DMS79 treated with DMSO at 0.1 percent for 48 hours (cell line): ENCODE results near the gene DGLUCY.
"Not testable (repeated sequence)": the region's sequence is repeated elsewhere in the genome, so short reads cannot be mapped to it uniquely, and the experiment has no call there.

Experiments used
- DNase-seq: peaks from one replicate; lab custom pipeline; 2025; lab: John Stamatoyannopoulos, UW

Gene DGLUCY

DNA sequence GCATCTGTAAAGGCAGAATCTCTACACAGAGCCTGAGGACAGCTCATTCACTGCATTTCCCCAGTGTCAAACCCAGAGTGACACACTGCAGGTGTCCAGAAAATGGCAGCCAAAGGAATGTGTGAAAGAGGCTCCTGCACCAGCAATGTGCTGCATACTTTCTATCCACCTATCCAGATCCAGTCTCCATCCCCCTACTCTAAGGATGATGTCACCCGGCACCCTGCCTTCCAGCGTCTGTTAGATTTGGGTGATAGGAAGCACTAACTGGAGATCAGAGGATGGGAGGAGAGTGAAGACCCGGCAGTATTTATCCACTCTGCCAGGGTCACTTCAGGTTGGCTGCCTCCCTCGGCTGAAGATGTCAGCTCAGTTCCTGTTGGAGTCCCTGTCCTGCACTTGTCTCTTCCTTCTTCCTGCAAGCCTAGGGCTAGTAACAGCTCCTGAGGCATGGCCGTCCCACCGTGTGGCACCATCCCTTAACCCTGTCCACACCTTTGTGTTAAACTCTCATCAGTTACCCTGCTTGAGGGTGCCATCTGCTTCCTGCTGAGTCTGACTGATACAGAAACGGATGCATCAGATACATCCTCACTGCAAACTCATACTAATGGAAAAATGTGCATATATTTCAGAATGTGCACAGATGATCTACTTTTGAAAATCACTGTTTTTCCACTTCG, 143.6 kb downstream of the DGLUCY start:
- no peak for DNase-seq

DNA sequence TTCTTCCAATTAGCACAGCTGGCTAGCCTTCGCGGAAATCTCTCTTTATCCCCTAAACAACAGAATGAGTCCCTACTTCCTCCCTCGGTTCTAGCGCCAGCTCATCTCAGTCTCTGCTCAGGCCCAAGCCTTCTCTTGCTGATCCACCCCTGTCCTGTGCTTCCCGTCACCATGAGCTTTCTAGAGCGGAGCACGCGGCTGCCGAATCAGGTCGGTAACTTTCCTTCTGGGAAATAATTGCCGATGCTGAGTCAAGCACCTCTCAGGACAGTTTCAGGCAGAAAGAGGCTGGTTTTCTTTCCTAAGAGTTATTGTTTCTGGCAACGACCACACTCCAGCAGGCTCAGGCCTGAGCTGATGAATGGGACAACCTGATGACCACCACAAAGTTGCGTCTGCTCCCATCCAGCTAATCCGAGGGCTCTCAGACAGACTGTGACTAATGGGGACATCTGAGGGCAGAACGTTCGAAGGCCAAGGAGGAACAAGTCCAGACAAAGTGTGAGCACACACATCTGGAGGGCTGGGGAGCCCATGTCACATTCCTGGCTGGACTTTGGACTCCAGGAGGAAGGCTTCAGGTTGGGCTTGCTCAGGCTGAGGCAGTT, 144.2 kb downstream of the DGLUCY start:
- DNase-seq = no peak

DNA sequence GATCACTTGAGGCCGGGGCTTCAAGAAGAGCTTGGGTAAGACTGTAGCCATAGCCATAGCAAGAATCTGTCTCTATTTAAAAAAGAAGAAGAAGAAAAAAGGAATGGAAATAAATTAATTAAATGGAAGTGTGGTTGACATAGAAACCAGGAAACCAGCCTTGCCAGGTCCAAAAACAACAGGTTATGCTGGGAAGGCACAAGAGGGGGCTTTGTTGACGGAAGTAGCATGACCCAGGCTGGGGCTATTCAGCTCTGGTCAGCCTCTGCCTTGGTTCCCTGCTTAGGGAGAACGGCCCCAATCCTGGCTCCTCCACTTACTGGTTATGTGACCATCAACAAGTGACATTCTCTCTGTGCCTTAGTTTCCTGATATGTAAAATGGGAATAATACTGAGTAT, 145.0 kb downstream of the DGLUCY start:
- DNase-seq = no peak

DNA sequence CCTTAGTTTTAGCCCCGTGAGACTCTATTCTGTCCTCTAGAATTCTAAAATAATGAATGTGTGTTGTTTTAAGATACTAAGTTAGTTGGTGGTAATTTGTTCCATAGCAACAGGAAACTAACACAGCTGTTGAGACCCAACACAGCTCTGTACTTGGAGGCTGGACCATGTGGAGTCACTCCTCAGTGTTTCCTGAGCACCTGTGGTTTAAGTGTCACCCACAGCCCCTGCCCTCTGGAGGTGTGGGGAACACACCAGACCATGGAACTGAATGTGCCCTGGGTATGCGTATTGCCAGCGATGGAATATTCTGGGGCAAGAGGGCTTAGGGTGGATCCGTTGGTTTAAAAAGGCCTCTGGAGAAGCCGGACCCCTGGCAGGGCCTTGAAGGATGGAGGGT, 147.2 kb downstream of the DGLUCY start:
- no peak for DNase-seq

DNA sequence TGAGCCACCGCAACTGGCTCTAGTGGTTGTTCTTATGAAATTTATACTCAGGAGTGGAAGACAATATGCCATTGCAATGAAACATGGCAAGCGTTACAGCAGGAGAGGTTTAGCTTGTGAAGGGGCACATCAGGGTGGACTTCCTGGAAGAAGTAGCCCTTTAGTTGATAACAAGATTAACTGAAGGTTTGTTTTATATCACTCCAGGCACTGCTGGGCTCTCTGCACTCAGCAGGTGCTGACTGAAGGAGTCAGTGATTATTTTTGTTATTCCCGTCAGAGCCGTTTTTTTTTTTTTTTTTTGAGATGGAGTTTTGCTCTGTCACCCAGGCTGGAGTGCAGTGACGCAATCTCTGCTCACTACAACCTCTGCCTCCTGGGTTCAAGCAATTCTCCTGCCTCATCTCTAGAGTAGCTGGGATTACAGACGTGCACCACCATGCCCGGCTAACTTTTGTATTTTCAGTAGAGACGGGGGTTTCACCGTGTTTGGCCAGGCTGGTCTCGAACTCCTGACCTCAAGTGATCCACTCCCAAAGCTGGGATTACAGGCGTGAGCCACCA, 148.2 kb downstream of the DGLUCY start:
- no peak for DNase-seq

DNA sequence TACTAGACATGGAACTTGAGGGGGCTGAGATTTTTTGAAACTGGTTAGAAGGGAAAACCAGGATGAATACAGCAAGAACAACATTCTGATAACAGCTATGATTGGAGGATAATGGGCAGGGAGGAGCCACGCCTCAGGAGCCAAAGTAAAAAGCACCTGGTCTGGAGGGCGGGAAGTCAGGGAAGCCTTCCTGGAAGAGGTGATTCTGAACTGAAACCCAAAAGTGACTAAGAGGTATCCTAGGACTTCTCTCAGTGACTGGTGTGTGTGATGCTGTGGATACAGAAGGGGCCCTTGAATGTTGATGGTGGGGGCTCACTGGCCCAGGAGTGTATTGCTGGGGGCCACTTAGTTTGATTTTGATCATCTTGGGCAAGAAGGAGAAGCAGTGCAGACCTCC, 149.5 kb downstream of the DGLUCY start:
- no peak for DNase-seq

DNA sequence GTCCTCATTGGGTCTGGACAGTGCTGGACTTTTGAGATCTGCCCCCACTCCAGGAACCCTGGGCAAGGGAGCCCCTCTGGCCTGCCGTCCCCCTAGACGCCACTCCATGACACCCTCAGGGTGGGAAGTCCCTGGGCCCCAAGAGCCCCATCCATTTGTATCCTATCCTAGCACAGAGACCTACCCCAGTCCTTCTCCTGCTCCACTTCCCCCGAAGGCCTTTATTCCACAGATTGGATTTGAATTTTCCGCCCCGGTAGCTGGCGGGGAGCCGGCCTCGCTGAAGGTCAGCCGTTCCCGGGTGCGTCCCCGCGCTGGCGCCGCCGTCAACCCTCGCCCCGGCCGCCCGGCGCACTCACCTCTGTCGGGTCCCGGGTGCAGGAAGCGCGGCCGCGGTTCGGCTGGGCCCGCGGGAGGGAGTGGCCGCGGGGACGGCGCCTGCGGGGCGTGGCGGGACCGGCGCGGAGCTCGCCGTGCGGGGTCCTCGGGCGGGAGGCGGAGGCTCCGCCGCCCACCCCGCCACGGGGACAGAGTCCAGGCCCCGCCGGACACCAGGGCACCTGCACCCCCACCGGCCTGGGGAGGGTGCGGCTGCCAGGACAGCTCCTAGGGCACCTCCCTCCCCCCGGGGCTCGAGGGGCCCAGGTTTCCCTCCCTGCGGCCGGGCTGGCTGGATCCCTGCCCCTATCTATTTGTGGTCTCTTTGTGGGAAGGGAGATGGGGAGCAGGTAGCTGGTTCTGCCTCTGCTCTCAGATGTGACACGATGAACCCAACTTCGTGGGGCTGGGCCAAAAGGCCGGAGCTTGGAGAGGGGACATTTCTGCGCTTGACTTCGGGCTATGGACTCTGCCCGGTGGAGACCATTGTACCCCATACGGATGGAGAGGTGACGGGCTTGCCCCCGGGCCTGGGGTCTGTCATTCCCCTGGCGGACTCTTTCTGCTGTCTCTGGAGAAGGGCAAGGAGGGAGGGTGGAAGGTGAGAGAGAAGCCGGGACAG, 150.6 kb downstream of the DGLUCY start:
- DNase-seq = no peak

DNA sequence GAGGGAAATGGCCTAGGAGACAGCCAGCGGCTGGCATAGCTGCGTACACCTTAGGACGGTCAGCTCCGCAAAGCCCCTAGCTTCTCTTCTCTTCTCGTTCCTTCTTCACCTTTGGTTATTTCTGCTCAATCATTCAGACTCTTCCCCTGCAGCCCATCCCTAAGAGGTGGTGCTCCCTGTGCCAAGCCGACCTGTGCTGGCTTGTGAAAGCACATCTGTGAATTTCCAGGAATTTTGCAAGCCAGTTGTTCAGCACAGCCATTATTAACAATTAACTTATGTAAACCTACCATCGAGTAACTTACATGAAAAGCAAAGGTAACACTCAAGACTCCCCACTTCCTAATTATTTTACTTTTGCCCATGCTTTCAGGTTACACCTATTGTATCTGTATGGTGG, 151.5 kb downstream of the DGLUCY start:
- no peak for DNase-seq

DNA sequence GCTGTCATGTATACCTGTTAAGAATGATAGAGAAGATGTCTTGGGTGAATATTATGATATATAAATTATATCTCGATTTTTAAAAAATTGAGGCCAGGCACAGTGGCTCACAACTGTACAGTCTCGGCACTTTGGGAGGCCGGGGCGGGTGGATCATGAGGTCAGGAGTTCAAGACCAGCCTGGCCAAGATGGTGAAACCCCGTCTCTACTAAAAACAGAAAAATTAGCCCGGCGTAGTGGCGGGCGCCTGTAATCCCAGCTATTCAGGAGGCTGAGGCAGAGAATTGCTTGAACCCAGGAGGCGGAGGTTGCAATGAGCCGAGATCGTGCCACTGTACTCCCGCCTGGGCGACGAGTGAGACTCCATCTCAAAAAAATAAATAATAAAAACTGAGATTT, 152.4 kb downstream of the DGLUCY start:
- not testable (repeated sequence) for DNase-seq

DNA sequence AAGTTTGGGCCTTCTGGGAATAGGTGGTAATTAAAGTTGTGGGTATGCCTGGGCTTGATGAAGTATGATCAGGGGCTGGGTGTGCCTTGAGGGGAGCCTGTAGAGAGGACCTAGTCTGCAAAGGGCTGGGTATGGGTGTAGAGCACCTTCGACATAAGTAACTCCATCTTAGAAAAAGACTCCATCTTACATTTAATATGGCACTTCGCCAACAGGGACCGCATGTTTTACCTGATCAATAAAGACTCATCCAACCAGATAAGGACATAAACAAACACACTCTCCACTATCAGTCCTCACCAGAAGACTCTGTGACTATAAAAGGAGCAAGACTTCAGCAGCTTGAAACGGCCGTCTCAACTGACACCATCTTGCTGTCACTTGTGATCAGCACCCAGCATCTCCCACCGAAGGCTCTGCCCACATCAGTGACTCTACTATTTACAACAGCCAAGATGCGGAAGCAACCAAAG, 154.1 kb downstream of the DGLUCY start:
- no peak for DNase-seq

DNA sequence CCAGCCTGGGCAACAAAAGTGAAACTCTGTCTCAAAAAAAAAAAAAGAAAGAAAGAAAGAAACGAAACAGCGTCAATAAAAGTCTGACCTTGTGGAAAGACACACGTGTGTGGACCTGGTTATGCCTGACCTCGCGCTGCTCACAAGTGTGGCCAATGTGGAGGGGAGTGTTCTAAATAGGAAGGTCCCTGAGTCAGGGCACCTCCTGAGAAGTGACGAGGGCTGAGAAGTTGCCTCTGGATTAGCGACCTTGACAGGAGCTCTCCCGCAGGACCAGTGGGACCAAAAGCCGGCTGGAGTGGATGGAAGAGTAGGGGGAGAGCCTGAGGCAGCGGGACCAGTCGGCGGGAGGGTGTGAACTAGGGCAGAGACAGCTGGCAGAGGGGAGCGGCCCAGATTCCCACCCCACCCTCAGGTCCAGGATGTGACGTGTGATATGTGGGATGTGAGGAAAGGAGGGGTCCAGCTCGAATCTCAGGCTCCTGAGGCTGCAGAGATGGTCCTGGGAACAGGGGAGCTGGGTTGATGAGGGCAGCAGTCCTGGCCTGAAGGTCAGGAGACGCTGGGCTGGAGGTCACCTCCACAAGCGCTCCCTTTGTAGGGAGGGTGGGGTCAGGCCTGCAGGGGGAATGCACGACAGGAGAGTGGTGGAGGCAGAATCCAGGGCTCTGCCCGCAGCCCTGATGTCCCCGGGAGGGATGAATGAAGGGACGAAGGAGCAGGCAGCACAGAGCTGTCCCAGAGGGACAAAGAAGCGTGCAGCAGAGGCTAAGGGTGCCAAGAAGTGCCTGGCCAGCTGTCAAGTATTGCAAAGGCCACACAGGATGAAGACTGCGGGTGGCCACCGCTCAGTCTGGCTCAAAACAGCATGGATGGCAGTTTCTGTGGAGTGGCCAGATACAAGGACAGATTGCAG, 155.5 kb downstream of the DGLUCY start:
- DNase-seq = no peak

DNA sequence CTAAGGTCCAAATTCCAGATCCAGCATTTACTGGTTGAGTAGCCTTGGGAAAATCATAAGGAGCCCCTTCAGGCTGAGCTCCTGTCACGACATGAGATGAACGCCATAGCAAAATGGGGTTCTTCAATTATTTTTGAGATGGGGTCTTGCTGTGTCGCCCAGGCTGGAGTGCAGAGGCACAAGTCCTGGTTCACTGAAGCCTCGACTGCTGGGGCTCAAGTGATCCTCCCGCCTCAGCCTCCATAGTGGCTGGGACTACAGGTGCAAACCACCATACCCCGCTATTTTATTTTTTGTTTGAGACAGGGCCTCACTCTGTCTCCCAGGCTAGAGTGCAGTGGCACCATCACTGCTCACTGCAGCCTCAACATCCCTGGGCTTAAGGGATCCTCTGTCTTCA, 156.3 kb downstream of the DGLUCY start:
- DNase-seq = no peak

DNA sequence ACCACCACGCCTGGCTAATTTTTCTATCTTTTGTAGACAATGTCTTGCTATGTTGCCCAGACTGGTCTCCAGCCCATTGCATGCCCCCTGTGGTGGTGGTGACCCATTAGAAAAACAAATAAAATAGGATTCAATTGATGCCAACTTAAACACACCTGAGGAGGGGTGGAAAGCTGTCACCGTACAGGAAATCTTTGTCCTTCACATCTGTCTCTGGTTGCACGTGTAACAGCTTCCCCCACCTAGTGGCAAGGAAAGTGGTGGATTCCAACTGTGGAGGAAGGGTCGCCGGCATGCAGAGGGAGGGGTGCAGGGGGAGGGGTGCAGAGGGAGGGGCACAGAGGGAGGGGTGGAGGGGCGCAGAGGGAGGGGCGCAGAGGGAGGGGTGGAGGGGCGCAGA, 156.7 kb downstream of the DGLUCY start:
- DNase-seq = no peak

DNA sequence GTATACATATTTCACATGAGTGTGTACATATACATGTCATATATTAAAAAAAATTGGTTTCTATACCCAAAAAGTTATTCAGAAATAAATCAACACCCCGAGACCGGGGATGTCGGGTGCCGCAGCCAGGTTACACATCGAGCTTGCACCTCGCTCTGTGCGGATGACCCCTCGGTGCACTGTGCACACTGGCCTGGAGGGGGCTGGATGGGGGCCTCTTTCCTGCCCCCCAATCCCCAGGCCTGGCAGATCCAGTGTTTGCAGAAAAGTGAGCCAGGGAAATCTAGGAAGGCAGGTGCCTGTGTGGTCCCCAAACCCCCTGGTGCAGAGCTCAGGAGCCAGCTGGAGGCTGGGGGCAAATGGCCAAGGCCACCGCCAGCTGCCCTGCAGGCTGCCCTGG, 157.8 kb downstream of the DGLUCY start:
- DNase-seq = no peak

DNA sequence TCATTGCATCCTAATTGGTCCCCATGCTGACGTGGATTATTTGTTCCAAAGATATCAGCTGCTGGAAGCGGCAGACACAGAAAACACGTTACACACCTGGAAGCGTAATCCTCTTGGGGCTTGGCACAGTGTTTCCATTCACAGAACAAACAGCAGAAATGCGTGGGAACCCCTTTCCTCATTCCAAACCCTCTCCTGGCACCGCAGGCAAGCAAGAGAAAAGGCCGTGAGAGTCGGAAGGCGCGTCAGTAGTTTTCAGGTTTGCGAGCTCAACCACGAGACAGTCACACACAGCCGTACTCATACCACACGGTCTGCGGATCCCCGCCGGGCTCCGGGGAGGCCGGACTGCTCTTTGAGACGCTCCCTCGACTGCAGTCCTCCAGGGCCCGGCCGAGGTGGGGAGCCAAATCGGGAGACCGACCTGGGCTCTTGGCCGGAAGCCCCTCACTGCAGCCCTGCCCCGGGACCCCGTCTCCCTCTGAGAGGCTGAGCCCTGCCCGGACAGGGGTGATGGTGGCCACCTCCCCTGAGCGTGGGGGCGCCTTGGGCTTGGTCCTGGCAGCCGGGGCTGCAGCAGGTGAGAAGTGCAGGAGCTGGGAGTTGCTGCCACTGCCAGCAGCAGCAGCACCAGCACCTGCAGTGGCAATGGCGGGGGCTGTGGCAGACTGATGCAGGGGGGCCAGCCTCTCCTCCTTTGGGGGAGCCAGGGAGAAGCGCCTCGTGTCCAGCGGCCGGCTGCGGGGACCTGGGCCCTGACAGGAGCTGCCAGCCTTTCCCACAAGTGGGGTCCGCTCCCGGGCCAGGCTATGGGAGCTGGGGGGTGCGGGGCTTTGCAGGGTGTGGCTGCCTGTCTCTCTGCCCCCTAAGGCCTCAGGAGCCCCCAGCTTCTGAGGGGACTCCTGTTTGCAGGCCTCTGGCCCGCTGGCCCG, 158.7 kb downstream of the DGLUCY start:
- DNase-seq = no peak

DNA sequence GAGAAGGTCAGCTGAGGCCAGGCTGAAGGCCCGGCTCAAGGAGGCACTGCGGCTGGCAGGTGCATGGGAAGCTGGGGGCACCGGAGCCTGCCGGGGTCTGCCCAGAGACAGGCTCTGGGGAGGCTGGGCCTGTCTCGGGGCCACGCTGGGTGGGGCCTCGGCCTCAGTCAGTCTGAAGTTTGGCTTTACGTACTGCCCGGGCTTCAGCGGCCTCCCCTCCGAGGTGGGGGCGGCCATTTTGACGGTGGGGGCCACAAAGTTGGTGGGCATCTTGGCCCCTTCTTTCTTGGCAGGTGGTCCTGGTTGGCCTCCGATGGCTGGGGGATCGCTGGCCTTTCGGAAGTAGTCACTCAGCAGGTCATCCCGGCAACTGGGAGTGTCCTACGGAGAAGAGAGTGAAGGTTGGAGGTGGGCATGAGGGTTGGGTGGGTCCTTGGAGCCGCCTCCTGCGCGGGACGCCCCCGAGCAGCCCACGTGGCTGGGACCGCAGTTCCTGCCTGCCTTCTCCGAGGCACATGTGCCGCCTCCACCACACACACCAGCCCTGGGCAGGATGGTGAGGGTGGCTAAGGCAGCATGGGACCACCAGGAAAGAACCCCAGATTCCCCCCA, 159.5 kb downstream of the DGLUCY start:
- DNase-seq = no peak

DNA sequence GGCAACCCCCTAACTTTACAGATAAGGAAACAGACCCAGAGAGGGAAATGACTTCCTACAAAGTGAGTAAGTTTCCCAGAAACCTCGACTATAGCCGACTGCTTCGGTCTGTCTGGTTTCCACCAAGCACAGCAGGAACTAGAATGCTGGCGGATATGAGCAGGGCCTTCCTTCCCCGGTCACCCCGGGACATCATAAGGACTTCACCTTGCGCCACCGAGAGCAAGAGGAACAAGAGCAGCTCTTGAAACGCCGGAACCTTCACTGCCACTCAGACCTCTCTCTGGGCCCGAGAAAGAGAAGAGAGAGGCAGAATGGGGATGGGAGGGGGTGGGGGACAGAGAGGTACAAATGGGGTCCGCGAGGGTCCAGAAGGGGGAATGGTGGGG, 160.0 kb downstream of the DGLUCY start:
- peak; percentile 38 for DNase-seq

DNA sequence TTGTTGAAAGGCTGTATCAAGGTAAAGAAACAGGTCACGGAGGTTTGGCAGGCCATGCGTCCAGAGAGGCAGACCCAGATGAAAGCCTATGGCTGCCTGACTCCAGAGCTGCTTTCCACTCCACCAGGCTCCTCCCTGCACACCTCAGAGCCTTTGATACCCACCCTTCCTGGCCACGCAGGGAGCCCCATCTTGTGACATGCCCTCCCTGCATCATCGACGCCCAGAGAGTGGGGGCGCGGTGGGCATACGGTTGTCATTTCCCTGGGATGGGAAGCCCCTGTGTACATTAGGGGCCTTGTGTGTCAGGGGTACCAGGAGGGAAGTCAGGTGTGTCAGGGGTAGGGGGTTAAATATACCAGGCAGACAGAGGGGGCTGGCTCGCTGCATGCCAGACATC, 160.9 kb downstream of the DGLUCY start:
- no peak for DNase-seq
